Stimulated activated naive CD4-positive, alpha-beta T cell treated with Interleukin-2 at 50 U/mL for 16 hours (primary cell): Measurements from ENCODE around the gene RAC2.
A peak's percentile ranks its signal among the peaks of the same experiment; 100 is the strongest.

Experiments
- DNase-seq: peaks from one replicate; lab custom pipeline; 2025; lab: John Stamatoyannopoulos, UW

The RAC2 gene

DNA sequence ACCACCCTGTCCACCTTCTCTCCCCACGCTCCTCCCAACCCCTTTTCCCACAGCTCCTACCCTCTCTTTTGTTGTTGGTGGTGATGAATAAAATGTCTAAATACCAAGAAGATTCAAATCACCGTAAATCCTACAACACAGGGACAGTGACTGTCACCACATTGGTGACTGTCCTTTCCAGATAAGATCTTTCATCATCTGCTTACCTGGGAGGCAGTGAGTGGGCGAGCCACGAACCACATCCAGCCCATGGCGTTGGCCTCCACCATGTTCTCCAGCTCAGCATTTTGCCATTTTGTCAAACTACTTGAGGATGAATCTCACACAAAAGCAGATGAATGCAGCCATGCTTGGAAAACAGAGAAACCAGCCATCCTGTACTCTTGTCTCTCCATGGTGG lies 31.6 kb upstream of the RAC2 start:
- DNase-seq: peak; percentile 14

- no peak for DNase-seq
Measured at GRCh38 chr22:37275134-37275533, 31.1 kb upstream of the RAC2 start.

- DNase-seq: no peak
Measured at GRCh38 chr22:37274380-37274862, 30.4 kb upstream of the RAC2 start.

GRCh38 chr22:37273846-37274225 lies 29.8 kb upstream of the RAC2 start:
- DNase-seq: no peak

- peak; percentile 22 for DNase-seq
Measured at GRCh38 chr22:37273126-37273845, 29.2 kb upstream of the RAC2 start.

DNA sequence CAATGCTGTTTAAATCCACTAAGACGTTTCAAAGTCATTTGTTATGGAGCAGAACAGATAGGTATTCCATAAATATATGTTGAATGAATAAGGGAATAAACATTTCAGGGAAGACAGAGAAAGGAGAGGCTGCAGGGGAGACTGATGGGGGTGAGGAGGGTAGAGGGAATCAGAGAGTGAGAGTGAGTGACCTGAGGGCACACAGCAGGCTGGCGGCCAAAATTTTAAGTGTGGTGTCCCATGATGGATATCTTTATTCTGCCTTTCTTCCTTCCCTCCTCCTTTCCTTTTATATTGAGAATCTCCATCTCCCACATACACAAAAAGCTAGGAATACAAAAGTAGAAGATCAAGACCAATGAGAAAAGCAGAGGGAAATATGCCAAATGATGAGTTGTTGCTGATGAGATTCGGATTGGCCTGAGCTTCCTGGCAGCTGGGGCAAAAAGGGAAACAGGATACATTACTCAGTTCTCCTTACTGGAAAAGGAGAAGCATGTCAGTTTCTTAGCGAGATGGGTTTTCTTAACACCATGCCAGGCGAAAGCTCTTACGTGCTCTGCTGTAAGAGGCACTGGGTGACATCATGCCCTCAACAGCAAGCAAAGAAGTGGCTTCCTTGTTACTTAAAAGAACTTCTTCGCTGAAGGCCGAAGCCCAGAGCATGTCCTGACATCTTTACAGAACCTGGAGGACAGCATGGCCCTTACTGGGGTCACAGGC lies 27.0 kb upstream of the RAC2 start:
- DNase-seq: no peak

DNA sequence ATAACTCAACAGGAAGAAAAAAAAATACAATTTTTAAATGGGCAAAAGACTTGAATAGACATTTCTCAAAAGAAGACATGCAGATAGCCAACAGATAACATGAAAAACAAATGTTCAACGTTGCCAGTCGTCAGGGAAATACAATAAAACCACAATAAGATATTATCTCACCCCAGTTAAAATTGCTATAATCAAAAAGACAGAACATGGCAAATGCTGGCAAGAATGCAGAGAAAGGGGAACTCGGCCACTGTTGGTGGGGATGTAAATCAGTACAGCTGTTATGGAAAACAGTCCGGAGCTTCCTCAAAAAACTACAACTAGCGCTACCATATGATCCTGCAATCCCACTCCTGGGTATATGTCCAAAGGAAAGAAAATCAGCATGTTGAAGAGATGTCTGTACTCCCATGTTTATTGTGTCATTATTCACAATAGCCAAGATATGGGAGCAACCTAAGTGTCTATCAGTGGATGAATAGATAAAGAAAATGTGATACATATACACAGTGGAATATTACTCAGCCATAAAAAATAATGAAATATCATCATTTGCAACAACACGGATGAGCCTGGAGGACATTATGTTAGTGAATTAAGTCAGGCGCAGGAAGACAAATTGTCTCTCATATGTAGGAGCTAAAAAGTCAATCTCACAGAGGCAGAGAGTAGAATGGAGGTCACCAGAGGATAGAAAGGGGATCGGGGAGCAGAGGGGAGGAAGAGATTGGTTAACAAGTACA lies 26.0 kb upstream of the RAC2 start:
- DNase-seq: no peak

DNA sequence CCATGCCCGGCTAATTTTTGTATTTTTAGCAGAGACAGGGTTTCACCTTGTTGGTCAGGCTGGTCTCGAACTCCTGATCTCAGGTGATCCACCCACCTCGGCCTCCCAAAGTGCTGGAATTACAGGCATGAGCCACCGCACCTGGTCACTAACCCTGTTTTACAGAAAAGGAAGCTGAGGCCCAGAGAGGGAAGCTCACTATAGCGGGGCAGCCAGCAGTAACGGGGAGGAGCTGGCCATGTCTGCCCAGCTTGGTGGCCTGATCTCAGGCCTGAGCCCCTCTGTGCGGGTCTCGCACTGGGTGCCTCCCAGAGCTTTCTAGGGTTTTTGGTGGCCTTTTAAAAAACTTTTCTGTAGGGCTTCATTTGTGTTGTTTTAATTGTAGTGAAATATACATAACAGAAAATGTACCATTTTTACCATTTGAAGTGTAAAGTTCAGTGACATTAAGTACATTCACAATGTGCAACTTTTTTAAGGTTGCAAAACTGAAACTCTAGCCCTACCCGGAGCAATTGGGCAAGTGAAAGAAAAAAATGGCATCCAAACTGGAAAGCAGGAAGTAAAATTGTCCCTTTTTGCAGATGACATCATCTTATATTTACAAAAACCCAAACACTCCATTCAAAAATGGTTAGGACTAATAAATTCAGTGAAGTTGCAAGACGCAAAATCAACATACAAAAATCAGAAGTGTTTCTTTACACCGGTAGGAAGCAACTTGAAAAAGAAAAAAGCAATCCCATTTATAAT lies 23.8 kb upstream of the RAC2 start:
- DNase-seq: no peak

- peak; percentile 57 for DNase-seq
Measured at GRCh38 chr22:37267135-37267587, 23.1 kb upstream of the RAC2 start.

- no peak for DNase-seq
Measured at GRCh38 chr22:37266581-37267134, 22.6 kb upstream of the RAC2 start.

DNA sequence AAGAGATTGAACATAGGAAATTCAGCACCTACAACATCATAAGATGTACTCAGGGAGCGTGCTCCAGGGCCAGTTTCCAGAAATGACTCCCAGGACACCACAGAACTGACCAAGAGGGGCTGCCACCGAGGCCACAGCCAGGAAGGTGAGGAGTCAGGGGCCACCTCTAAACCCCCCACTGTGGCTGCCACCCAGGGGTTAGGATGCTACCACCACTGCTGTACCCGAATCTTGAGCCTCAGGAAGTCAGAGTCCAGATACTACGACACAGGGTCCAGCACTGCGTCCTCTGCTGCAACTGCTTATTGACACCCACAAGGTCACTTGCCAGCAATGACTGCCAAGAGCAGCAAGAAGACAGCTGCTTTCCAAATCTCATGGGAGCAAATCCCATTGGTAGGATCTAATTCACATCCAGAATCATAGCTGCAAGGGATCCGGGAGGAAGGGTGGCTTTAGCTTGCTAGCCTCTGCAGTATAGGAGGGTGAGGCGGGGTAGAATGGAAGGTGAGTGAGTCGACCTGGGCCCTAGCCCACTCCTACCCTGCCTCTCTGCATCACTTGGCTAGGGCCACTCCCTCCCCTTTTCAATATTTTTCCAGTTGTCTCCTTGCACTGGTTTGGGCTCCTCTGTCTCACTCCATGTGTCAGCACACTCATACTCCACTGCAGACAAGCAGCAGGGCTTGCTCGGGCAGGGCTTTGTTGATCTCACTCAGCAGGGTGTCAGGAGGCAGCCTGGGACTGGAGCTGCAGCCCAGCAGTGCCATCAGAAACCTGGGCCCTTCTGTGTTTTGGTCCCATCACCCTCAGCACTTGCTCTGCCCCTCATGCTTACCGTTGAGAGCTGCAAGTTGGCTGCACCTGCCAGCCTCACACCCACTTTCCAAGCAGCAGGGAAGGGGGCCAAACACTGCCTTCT lies 20.2 kb upstream of the RAC2 start:
- no peak for DNase-seq

DNA sequence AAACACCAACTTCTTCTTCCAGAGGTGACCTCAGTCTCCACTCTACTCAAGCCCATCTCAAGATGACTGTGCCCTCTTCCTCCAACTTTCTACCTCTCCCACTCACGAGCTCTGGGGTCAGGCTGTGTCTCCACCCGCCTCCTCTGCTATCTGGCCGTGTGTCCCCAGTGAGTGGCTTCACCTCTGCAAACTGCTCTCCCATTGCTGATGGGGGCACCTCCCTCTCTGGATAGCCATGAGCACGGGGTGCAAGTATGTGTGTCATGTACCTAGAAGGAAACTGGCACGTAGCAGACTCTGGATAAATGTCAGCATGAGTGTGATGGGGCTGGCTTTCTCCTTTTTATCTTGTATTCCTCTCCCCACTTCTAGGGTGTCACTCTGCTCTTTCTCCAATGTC lies 18.3 kb upstream of the RAC2 start:
- DNase-seq: no peak

GRCh38 chr22:37260901-37261336 lies 16.9 kb upstream of the RAC2 start:
- peak; percentile 53 for DNase-seq

GRCh38 chr22:37260155-37260795 lies 16.2 kb upstream of the RAC2 start:
- no peak for DNase-seq

DNA sequence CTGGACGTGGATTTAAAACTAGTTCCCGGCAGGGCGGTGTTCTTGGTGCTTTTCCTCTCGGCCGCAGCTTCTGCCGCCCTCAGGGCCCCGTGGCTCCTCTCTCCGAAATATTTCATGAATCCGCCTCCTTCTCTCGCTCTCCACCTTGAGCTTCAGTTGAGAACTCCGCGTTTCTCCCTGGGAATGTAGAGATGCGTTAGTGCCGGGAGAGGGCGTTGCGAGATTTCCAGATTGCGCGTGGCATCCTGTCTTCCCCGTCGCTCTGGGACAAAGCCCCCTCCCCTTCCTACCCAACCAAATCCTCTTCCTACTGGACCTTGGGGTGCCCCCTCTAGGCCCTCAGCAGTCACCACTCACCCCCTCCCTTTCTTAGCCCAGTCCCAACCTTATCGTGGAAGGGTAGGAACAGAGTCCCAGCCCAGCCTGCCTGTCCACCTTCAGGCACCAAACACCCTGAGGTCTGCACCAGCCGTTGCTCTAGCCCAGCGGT lies 15.5 kb upstream of the RAC2 start:
- no peak for DNase-seq

DNA sequence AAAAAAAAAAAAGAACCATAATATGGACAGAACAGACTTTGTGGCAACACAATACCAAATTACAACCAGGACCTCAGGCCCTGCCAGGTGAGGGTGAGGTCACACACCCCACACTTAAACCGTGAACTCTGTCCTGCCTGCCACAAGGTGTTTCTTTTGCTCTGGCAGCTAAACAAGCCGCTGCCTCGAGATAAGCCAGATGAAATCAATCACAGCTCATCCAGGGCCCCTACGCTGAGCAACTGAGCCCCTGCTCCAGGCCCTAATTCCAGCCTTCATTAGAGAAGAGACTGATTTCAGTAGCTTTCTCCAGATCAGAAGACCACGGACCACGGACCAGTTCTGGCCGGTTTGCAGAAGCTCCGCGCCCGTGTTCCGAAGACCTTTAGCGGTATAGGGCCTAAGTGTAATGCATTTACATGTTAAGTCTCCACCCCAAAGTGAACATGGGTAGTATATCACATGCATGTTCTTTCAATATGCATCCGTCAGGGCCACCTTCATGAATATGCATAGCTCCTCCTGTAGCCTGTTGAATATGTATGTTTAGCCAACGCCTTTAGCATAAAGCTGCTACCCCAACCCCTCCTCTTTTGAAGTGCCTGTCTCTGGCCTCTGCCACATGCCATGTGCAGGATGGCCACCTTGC lies 14.8 kb upstream of the RAC2 start:
- DNase-seq: no peak

DNA sequence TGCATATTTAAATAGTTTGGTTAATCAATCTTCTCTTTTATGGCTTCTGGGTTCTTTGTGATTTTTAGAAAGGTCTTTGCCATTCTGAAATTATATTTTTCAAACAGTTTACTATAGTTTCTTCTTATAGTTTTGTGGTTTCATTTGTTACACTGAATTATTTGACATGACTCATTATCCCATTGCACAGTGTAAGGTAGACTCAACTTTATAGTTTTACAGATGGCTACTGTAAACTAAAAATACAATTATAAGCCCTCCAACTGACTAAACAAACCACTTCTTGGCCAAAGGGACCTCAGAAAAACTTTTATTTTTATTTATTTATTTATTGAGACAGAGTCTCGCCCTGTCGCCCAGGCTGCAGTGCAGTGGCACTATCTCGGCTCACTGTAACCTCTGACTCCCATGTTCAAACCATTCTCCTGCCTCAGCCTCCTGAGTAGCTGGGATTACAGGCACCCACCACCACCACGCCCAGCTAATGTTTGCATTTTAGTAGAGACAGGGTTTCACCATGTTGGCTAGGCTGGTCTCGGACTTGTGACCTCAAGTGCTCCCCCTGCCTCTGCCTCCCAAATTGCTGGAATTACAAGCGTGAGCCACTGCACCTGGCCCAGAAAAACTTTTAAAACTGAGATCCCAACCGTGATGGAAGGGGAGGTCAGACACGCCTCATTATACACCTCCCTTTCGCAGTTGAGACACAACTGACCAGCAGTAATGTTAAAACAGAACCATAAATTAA lies 14.1 kb upstream of the RAC2 start:
- DNase-seq: no peak

GRCh38 chr22:37256075-37256726 lies 12.1 kb upstream of the RAC2 start:
- DNase-seq: no peak
